ENCODE data around the gene CHL1.

DNA sequence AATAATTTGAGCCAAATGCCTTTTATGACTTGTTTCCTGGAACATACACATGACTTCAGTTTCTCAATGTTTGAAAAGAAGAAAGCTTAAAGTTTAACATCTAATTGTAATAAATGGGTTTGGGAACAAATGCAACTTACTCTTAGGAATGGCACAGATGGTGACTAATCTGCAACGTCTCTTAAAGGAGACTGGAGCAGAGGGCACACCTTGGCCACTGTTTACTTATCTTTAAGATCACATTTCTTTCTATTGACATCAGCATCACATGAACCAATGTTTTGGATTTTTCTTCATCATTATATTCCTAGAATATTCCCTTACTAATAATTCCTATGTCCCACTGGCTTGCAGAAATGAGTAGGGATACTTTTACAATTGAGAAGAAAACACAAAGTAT is 229.5 kb downstream of the CHL1 start:
- TF ChIP-seq POLR2A (IDR thresholded peaks at IDR 0.05), result no peak
- TF ChIP-seq, protein P1, sequence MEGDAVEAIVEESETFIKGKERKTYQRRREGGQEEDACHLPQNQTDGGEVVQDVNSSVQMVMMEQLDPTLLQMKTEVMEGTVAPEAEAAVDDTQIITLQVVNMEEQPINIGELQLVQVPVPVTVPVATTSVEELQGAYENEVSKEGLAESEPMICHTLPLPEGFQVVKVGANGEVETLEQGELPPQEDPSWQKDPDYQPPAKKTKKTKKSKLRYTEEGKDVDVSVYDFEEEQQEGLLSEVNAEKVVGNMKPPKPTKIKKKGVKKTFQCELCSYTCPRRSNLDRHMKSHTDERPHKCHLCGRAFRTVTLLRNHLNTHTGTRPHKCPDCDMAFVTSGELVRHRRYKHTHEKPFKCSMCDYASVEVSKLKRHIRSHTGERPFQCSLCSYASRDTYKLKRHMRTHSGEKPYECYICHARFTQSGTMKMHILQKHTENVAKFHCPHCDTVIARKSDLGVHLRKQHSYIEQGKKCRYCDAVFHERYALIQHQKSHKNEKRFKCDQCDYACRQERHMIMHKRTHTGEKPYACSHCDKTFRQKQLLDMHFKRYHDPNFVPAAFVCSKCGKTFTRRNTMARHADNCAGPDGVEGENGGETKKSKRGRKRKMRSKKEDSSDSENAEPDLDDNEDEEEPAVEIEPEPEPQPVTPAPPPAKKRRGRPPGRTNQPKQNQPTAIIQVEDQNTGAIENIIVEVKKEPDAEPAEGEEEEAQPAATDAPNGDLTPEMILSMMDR (IDR thresholded peaks at IDR 0.05), result no peak
